T-cell (primary cell): ENCODE measurements around the gene ACKR4. TPM values are rescaled to one million over a fixed set of nuclear protein-coding genes. Genes with fewer than 3 reads are reported as not detected.

Experiments
- ATAC-seq, 4 experiments: fragments of 200-7000 bp in 3 of 4; fragments of 150-1000 bp in 1 of 4; cut with Tn5 transposase; replicated peaks in 1 of 4; 1 replicate in 3 of 4; 2 replicates in 1 of 4; pipeline ENCODE4 v1.10.0; 2021; ENCODE audit warnings: moderate library complexity in 3 of 4, mild to moderate bottlenecking in 2 of 4, moderate number of reproducible peaks in 1 of 4
- CTCF ChIA-PET, 2 donors: fragments of 300-600 bp; sonication (Branson Sonifier 250); formaldehyde crosslinking; loops; one replicate each; lab custom pipeline; 2022; ENCODE audit warnings: antibody characterized with exemption in 2 of 2; lab: Charles Lee
- POLR2A ChIA-PET, 2 donors: fragments of 300-600 bp; sonication (Branson Sonifier 250); formaldehyde crosslinking; loops; one replicate each; lab custom pipeline; 2022; ENCODE audit warnings: antibody characterized with exemption in 2 of 2; lab: Charles Lee
- DNase-seq, 35 experiments: peaks; one replicate each; pipeline versions ENCODE4 v3.0.0 to v3.0.0-alpha.2; 2013 to 2023
- H3K27ac ChIP-seq: one replicate; pipeline ENCODE4 v1.5.1; 2013; ENCODE audit warnings: low read length
- H3K27me3 ChIP-seq, 2 experiments: replicated peaks in 1 of 2; 1 replicate in 1 of 2; 2 replicates in 1 of 2; pipeline versions ENCODE4 v1.6.1 to v1.7.0; 2013; ENCODE audit warnings: low read length in 1 of 2, mixed read lengths in 1 of 2; ENCODE audit not compliant: control insufficient read depth in 2 of 2, insufficient read depth in 2 of 2; ENCODE audit errors: extremely low read depth in 1 of 2
- H3K36me3 ChIP-seq, 2 donors: 1 replicate in 1 of 2; 2 replicates in 1 of 2; pipeline versions ENCODE4 v1.6.1 to v1.7.0; 2013; ENCODE audit warnings: low read length in 1 of 2; ENCODE audit not compliant: control insufficient read depth in 2 of 2, insufficient read depth in 1 of 2; ENCODE audit errors: extremely low read depth in 1 of 2
- H3K4me1 ChIP-seq, 2 experiments: 1 replicate in 1 of 2; 2 replicates in 1 of 2; pipeline versions ENCODE4 v1.6.1 to v1.7.0; 2013; ENCODE audit warnings: low read length in 2 of 2, mixed read lengths in 1 of 2; ENCODE audit not compliant: insufficient read depth in 2 of 2, control insufficient read depth in 1 of 2; ENCODE audit errors: extremely low read depth in 1 of 2
- H3K4me3 ChIP-seq, 2 donors: 1 replicate in 1 of 2; 2 replicates in 1 of 2; pipeline versions ENCODE4 v1.5.1 to v1.7.0; 2013; ENCODE audit warnings: mild to moderate bottlenecking in 2 of 2, low read length in 1 of 2, moderate library complexity in 1 of 2; ENCODE audit not compliant: control insufficient read depth in 1 of 2; ENCODE audit errors: extremely low read depth in 1 of 2
- H3K9me3 ChIP-seq: 2 replicates; pipeline ENCODE4 v1.7.0; 2013
- H3K27ac Mint-ChIP-seq, 2 donors: one replicate each; pipeline ENCODE4 v1.8.0; 2020 to 2021; ENCODE audit warnings: mild to moderate bottlenecking in 2 of 2, mixed read lengths in 2 of 2
- H3K27me3 Mint-ChIP-seq, 2 donors: one replicate each; pipeline ENCODE4 v1.8.0; 2021 to 2022; ENCODE audit warnings: mixed read lengths in 2 of 2
- H3K36me3 Mint-ChIP-seq: one replicate; pipeline ENCODE4 v1.8.0; 2021; ENCODE audit warnings: mixed read lengths
- H3K4me1 Mint-ChIP-seq, 3 donors: one replicate each; pipeline ENCODE4 v1.8.0; 2020 to 2022; ENCODE audit warnings: mixed read lengths in 3 of 3, mild to moderate bottlenecking in 1 of 3
- H3K4me3 Mint-ChIP-seq, 3 donors: one replicate each; pipeline ENCODE4 v1.8.0; 2020 to 2022; ENCODE audit warnings: mild to moderate bottlenecking in 3 of 3, mixed read lengths in 3 of 3, moderate library complexity in 3 of 3
- H3K9me3 Mint-ChIP-seq, 3 donors: one replicate each; pipeline ENCODE4 v1.8.0; 2020 to 2022; ENCODE audit warnings: mixed read lengths in 3 of 3
- WGBS: methylation state at CpG from one replicate; pipeline ENCODE4 v1.1.5; 2013; ENCODE audit warnings: missing lambda C conversion rate; ENCODE audit not compliant: insufficient coverage; 5-methylcytosine and 5-hydroxymethylcytosine counted together
- total RNA-seq, 35 experiments: library from RNA in 6 of 35; stranded (reverse) in 6 of 35; fragments of 120-200 nt in 1 of 35; gene quantifications; one replicate each; pipeline versions ENCODE4 v1.2.1 to v1.2.4 and lab custom pipeline; 2013 to 2026

ACKR4 gene
- total RNA-seq, 5 donors from 2014 or later (not counting 1 experiment from before 2014, with no cell fraction given): 0.15 to 0.37 (median 0.25) TPM; not detected in 2

- peaks cover 0 to 10% (median 3%) of the 10 kb centered on the region in 3 donors for H3K4me1 Mint-ChIP-seq
- H3K27ac Mint-ChIP-seq: peak overlapping the region in 1 of 2 donors; percentile 50
- H3K36me3 Mint-ChIP-seq: peaks cover 19% of the 10 kb centered on the region
- no peaks in the 10 kb centered on the region for H3K9me3 ChIP-seq
- no peaks in the 10 kb centered on the region for H3K27me3 ChIP-seq
- H3K27me3 Mint-ChIP-seq: no peaks in the 10 kb centered on the region
- H3K9me3 Mint-ChIP-seq: no peaks in the 10 kb centered on the region
- WGBS: 65% methylated on average over 2 of the region's 2 CpGs
- no peak overlapping the region for H3K27ac ChIP-seq
- no peak for ATAC-seq
- peaks cover 3 to 11% of the 10 kb centered on the region in 2 donors for H3K36me3 ChIP-seq
- DNase-seq: no peak
- H3K4me3 ChIP-seq: no peak overlapping the region
- no peak overlapping the region for H3K4me3 Mint-ChIP-seq
- H3K4me1 ChIP-seq: no peaks in the 10 kb centered on the region
- ChIA-PET CTCF (interaction anchor here (0.6 to 4.9 kb wide), 11 partner anchors 11 to 290 kb away, joined by 3 to 39 read pairs (median 6); no protein-coding TSS in a partner anchor), POLR2A (interaction anchor here in 1 of 2 donors (0.7 kb wide), 1 partner anchor 48 kb away, joined by 3 read pairs; no protein-coding TSS in a partner anchor)
These were observed 46.3 kb downstream of the ACKR4 start for GRCh38 chr3:132643366-132643765.

GRCh38 chr3:132645058-132645457, 48.0 kb downstream of the ACKR4 start:
- Mint-ChIP-seq H3K4me1 (peaks cover 0 to 17% (median 3%) of the 10 kb centered on the region in 3 donors), H3K27ac (no peak overlapping the region)
- WGBS: 100% methylated on average over 1 of the region's 1 CpG

GRCh38 chr3:132650153-132650552, 53.1 kb downstream of the ACKR4 start:
- H3K4me3 ChIP-seq: no peak overlapping the region
- H3K27ac ChIP-seq: no peak overlapping the region
- ATAC-seq: peak in 1 of 4 experiments; percentile 40
- Mint-ChIP-seq H3K27ac (no peak overlapping the region), H3K27me3 (no peaks in the 10 kb centered on the region), H3K36me3 (no peaks in the 10 kb centered on the region), H3K9me3 (no peaks in the 10 kb centered on the region), H3K4me1 (peaks cover 3 to 19% (median 5%) of the 10 kb centered on the region in 3 donors), H3K4me3 (no peak overlapping the region)
- ChIA-PET POLR2A (no interaction called here), CTCF (no interaction called here)
- H3K36me3 ChIP-seq: peaks cover 0 to 3% of the 10 kb centered on the region in 2 donors
- H3K9me3 ChIP-seq: no peaks in the 10 kb centered on the region
- H3K27me3 ChIP-seq: no peaks in the 10 kb centered on the region
- no peak for DNase-seq
- WGBS: no CpG with 5 or more reads among the region's 1 CpG
- H3K4me1 ChIP-seq: no peaks in the 10 kb centered on the region

More at GRCh38 chr3:132645058-132645457, 48.0 kb downstream of the ACKR4 start:
- ChIA-PET POLR2A (interaction anchor here in 1 of 2 donors (0.7 kb wide), 1 partner anchor 8 kb away, joined by 7 read pairs; no protein-coding TSS in a partner anchor), CTCF (interaction anchor here (0.6 to 1.9 kb wide), 3 partner anchors 8 to 109 kb away, joined by 3 to 9 read pairs (median 7); no protein-coding TSS in a partner anchor)
- ATAC-seq: no peak
- H3K36me3 ChIP-seq: peaks cover 3 to 8% of the 10 kb centered on the region in 2 donors
- H3K36me3 Mint-ChIP-seq: peaks cover 4% of the 10 kb centered on the region
- no peaks in the 10 kb centered on the region for H3K9me3 Mint-ChIP-seq
- no peak overlapping the region for H3K4me3 ChIP-seq
- no peaks in the 10 kb centered on the region for H3K4me1 ChIP-seq
- no peak overlapping the region for H3K4me3 Mint-ChIP-seq
- H3K9me3 ChIP-seq: no peaks in the 10 kb centered on the region
- no peaks in the 10 kb centered on the region for H3K27me3 Mint-ChIP-seq
- no peak for DNase-seq
- no peak overlapping the region for H3K27ac ChIP-seq
- no peaks in the 10 kb centered on the region for H3K27me3 ChIP-seq

Other genes starting within 250 kb of the ACKR4 start
- 10 to 100 TPM; 28.7 to 33.7 (median 31.3) TPM for gene DNAJC13, start 179.8 kb upstream of the ACKR4 start, total RNA-seq
- gene ACAD11, start 62.5 kb downstream of the ACKR4 start, total RNA-seq: 10 to 100 TPM; 25.1 to 35.2 (median 32.2) TPM
- gene UBA5, start 63.1 kb downstream of the ACKR4 start, total RNA-seq: 10 to 100 TPM; 24.7 to 42.2 (median 27.7) TPM
- gene NPHP3, start 125.1 kb downstream of the ACKR4 start, total RNA-seq: 10 to 100 TPM; 28.2 to 60.8 (median 52.1) TPM